Measurements from ENCODE around the gene SLC12A9.
A peak's percentile ranks its signal among the peaks of the same experiment; 100 is the strongest.

SLC12A9 gene

GRCh38 chr7:100826514-100827329, 25.8 kb upstream of the SLC12A9 start:
- no peak for DNase-seq (ENCODE audit: low read depth)
- peak overlapping the region; percentile 71 for H3K4me3 ChIP-seq (ENCODE audit: low read length)
- TF ChIP-seq, protein P1, sequence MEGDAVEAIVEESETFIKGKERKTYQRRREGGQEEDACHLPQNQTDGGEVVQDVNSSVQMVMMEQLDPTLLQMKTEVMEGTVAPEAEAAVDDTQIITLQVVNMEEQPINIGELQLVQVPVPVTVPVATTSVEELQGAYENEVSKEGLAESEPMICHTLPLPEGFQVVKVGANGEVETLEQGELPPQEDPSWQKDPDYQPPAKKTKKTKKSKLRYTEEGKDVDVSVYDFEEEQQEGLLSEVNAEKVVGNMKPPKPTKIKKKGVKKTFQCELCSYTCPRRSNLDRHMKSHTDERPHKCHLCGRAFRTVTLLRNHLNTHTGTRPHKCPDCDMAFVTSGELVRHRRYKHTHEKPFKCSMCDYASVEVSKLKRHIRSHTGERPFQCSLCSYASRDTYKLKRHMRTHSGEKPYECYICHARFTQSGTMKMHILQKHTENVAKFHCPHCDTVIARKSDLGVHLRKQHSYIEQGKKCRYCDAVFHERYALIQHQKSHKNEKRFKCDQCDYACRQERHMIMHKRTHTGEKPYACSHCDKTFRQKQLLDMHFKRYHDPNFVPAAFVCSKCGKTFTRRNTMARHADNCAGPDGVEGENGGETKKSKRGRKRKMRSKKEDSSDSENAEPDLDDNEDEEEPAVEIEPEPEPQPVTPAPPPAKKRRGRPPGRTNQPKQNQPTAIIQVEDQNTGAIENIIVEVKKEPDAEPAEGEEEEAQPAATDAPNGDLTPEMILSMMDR (conservative IDR thresholded peaks at IDR 0.05; ENCODE audit: low read length): no peak

DNA sequence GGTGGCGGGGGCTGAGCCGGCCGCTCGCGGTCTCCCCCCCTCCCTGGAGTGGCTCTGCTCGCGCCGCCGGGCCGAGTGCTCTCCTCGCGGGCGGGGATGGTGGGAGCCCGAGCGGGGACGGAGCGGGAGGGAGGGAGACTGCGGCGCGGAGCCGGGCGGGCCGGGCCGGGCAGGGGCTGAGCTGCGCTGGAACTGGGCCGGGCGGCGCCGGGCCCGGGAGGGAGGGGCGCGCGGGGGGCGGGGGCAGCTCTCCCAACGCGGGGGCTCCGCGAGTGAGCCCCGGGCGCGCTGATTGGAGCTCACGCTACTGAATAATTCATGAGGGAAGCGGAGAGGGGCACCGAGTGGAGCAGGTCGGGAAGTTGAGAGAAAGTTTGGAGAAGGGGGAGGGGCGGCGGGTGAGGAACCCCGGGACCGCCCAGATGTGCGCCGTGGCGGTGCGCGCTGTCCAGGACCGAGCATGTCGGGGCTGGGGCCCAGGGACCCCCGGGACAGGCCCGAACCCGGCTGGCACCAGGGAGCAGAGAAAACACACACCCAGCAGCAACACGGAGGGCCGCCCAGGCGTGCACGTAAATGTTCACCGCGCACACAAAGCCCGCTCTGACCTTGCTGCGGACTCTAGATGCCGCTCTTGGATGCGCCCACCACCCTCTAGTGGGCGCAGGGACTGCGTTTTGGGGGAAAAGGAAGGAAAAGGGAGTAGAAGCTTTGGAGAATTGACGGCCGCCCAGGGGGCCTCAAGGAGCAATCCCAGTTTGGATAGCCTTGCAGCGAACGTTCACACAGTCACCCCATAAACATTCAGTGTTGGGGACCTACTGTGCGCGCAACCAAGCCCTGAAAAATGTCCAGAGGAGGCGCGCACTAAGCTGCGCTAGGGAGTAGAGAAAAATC, 24.9 kb upstream of the SLC12A9 start, which contains the start of gene EPHB4:
Gene EPHB4 (minus strand): TSS at position 194 of the 897 bp plus-strand sequence. CDS start 493 bp downstream, outside the sequence.
- peak; percentile 82 for DNase-seq (ENCODE audit: low read depth)
- TF ChIP-seq, protein P1 (conservative IDR thresholded peaks at IDR 0.05; ENCODE audit: low read length): peak; percentile 62
- peak within 1 kb of the TSS; percentile 71 for H3K4me3 ChIP-seq (ENCODE audit: low read length)

GRCh38 chr7:100829150-100829716, 23.3 kb upstream of the SLC12A9 start:
- TF ChIP-seq, protein P1 (conservative IDR thresholded peaks at IDR 0.05; ENCODE audit: low read length): no peak
- no peak overlapping the region for H3K4me3 ChIP-seq (ENCODE audit: low read length)
- no peak for DNase-seq (ENCODE audit: low read depth)

- H3K4me3 ChIP-seq (ENCODE audit: low read length): no peak overlapping the region
- DNase-seq (ENCODE audit: low read depth): no peak
- TF ChIP-seq, protein P1 (conservative IDR thresholded peaks at IDR 0.05; ENCODE audit: low read length): no peak
Measured at GRCh38 chr7:100830396-100830795, 22.1 kb upstream of the SLC12A9 start.

GRCh38 chr7:100832281-100832633, 20.3 kb upstream of the SLC12A9 start:
- TF ChIP-seq, protein P1 (conservative IDR thresholded peaks at IDR 0.05; ENCODE audit: low read length): no peak
- no peak overlapping the region for H3K4me3 ChIP-seq (ENCODE audit: low read length)
- DNase-seq (ENCODE audit: low read depth): no peak

- DNase-seq (ENCODE audit: low read depth): no peak
- TF ChIP-seq, protein P1 (conservative IDR thresholded peaks at IDR 0.05; ENCODE audit: low read length): no peak
- H3K4me3 ChIP-seq (ENCODE audit: low read length): no peak overlapping the region
Measured at GRCh38 chr7:100835903-100836811, 16.4 kb upstream of the SLC12A9 start.
